ENCODE measurements around the gene PCGF1. TPM values are rescaled to one million over a fixed set of nuclear protein-coding genes. Genes with fewer than 3 reads are reported as not detected.

The PCGF1 gene
- total and polyA plus RNA-seq, 9 of the 15 experiments (the other 6 are each of a cell fraction or from before 2014, with no cell fraction given), result 20.3 to 45.7 (median 29.3) TPM

GRCh38 chr2:74528600-74529356 is 21.3 kb upstream of the PCGF1 start (continued):
- TF ChIP-seq ETS1 (conservative IDR thresholded peaks at IDR 0.05; ENCODE audit: control insufficient read depth, low read depth, low read length) (peak; percentile 32; the same call in 1 of the 2 replicates), DLX4 (CRISPR knock-in tag; IDR thresholded peaks at IDR 0.05) (no peak), CHAMP1 (IDR thresholded peaks at IDR 0.05) (no peak), USF1 (CRISPR knock-in tag; IDR thresholded peaks at IDR 0.05) (peak; percentile 36; the same call in 1 of the 2 replicates), MCM2 (IDR thresholded peaks at IDR 0.05; ENCODE audit: low read depth) (no peak), MAX (CRISPR knock-in tag; IDR thresholded peaks at IDR 0.05) (peak; percentile 64), NR4A1 (CRISPR knock-in tag; IDR thresholded peaks at IDR 0.05) (no peak), NR4A1 (tag; IDR thresholded peaks at IDR 0.05) (no peak), ZC3H8 (IDR thresholded peaks at IDR 0.05) (no peak)

Data from K562 (cell line).